Measurements from ENCODE around the gene NALCN. TPM values are rescaled to one million over a fixed set of nuclear protein-coding genes. Genes with fewer than 3 reads are reported as not detected.

Gene NALCN
- total RNA-seq (1 to 10 TPM in 1 of 2 donors, under 1 TPM in 1; 0.81 to 1.9 TPM), polyA plus RNA-seq (ENCODE audit: insufficient read length in 6 of 6) (under 1 TPM; 0.26 to 0.96 (median 0.70) TPM)
- long read RNA-seq, donor 1: 0 reads
- long read RNA-seq, donor 2: 0 reads
- long read RNA-seq, donor 3: 0 reads
- long read RNA-seq, donor 4: 0 reads
- long read RNA-seq, donor 5: 0 reads
- long read RNA-seq, donor 6: 0 reads
- long read RNA-seq, donor 7: 0 reads
- long read RNA-seq, donor 8: 0 reads
- long read RNA-seq, donor 9: 0 reads
- long read RNA-seq, donor 10: 0 reads
- long read RNA-seq, donor 11: 0 reads
- long read RNA-seq, donor 12: 0 reads

DNA sequence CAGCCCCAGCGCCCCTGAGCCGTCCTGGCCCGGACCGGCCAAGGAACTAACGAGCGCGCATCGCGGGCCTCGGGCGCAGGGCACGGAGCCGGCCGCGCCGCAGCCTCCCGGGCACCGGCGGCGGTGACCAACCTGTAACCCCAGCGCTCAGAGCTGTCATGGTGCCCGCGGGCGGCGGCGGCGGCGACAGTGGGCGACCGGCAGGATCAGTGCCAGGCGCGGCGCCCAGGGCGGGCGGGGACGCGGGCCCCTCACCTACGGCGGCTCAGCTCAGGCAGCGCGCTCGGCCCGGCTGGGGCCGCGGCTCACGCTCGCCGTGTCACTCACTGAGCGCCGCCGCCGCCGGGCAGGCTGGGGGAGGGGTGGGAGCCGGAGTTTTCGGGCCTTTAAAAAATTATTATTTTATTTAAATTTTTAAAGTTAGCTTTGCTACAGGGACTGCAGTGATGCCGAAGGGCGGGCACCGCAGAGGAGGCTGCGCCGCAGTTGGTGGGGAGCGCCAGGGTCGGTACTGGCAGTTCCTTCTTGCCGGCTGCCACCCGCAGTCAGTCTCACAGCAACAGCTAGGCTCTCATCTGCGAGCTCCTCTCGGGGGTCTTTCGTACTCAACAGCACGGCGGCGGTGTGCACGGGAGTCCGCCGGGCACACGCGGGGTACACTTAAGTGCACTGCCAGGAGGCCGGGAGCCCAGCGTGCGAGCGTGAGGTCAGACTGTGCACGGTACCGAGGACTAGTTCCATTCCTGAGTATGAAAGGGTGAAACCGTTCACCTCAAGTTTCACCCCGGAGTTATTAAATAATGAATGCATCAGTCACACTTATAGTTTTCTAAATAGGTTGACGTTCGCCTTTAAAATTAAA lies at the start of gene NALCN:
NALCN (minus strand) TSS at position 328 of the 862 bp plus-strand sequence. CDS start 17,382 bp downstream, outside the sequence.
- peak; percentile 90 for ATAC-seq
- Histone ChIP-seq H3K4me3 (peak within 1 kb of the TSS; percentile 30 to 33), H3K4me1 (peaks cover 0 to 6% of the 10 kb centered on the region in 2 donors), H3K27ac (no peak within 1 kb of the TSS), H3K36me3 (no peaks in the 10 kb centered on the region), H3K9me3 (no peaks in the 10 kb centered on the region), H3K27me3 (peaks cover 21 to 53% of the 10 kb centered on the region in 2 donors)
- TF ChIP-seq, protein P1, sequence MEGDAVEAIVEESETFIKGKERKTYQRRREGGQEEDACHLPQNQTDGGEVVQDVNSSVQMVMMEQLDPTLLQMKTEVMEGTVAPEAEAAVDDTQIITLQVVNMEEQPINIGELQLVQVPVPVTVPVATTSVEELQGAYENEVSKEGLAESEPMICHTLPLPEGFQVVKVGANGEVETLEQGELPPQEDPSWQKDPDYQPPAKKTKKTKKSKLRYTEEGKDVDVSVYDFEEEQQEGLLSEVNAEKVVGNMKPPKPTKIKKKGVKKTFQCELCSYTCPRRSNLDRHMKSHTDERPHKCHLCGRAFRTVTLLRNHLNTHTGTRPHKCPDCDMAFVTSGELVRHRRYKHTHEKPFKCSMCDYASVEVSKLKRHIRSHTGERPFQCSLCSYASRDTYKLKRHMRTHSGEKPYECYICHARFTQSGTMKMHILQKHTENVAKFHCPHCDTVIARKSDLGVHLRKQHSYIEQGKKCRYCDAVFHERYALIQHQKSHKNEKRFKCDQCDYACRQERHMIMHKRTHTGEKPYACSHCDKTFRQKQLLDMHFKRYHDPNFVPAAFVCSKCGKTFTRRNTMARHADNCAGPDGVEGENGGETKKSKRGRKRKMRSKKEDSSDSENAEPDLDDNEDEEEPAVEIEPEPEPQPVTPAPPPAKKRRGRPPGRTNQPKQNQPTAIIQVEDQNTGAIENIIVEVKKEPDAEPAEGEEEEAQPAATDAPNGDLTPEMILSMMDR (IDR thresholded peaks at IDR 0.05): no peak
- intact Hi-C loops (cut with DNase I): no loop called here
- peak in 2 of 4 donors; percentile 10 to 79 for DNase-seq

DNA sequence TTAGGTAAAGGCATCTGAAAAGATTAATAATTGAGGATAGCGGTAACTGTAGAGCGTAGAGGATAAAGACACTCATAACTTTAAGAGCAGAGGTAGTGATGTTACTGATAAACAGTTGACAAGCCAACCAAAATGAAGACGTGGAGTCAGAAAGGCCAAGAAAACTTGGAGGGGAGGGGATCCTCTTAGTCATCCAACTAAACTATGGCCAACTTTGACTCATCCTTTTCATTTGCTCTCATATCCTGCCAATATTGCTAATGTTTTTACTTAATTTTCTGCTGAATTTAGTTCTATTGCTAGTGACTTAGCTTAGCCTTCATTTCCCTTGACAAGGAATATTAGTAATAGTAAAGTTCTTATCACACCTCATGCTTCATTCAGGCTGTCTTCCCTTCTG lies 49.6 kb upstream of the NALCN start:
- Histone ChIP-seq H3K36me3 (no peaks in the 10 kb centered on the region), H3K27me3 (no peaks in the 10 kb centered on the region), H3K4me3 (no peak overlapping the region), H3K9me3 (no peaks in the 10 kb centered on the region), H3K27ac (no peak overlapping the region), H3K4me1 (no peaks in the 10 kb centered on the region)
- ATAC-seq: no peak
- no peak for DNase-seq
- TF ChIP-seq, protein P1 (IDR thresholded peaks at IDR 0.05): no peak
- intact Hi-C loops (cut with DNase I): no loop called here

DNA sequence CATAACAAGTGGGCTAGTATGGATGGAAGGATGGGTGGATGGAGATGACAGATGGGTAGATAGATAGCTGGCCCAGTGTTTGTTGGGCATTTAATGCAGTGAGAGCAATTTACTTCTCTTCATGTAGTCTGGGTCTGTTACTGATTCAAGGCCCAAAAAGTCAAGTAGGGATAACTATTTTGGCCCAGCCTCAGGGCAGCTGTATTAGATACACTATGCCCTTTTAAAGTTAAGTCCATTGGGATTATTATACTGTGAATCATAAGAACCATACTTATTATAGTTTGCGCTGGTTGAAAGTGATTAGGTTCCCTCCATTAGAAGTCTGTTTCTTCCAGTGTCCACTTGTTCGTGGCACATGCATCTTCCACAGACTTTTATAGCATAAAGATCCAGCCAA lies 40.9 kb upstream of the NALCN start:
- ATAC-seq (no peak), DNase-seq (no peak)
- H3K4me1 ChIP-seq: no peaks in the 10 kb centered on the region
- H3K36me3 ChIP-seq: no peaks in the 10 kb centered on the region
- H3K27me3 ChIP-seq: peaks cover 0 to 26% of the 10 kb centered on the region in 2 donors
- no peak overlapping the region for H3K4me3 ChIP-seq
- no peak overlapping the region for H3K27ac ChIP-seq
- intact Hi-C loops (cut with DNase I): no loop called here
- no peaks in the 10 kb centered on the region for H3K9me3 ChIP-seq
- TF ChIP-seq, protein P1 (IDR thresholded peaks at IDR 0.05): no peak

DNA sequence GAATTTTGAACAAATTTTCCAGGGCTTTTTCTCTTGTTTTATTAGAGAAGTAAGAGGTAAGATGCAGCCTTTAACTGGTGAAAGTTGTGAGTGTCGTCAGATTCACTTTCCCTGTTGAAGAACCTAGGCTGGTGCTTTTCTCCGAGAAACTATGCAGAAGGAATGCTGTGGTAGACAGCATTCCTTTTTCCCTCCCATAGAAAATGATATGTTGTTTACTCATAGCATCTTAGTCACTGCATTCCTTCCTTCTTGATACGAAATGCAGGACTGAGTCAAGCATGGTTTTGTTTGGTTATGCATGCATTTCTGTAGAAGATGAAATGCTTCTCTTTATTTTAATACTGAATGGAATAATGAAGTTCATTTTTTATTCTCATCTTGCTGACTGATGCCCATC lies 39.6 kb upstream of the NALCN start:
- DNase-seq: no peak
- intact Hi-C loops (cut with DNase I): no loop called here
- ATAC-seq: peak; percentile 55
- Histone ChIP-seq H3K4me1 (no peaks in the 10 kb centered on the region), H3K27me3 (peaks cover 0 to 26% of the 10 kb centered on the region in 2 donors), H3K9me3 (no peaks in the 10 kb centered on the region), H3K4me3 (no peak overlapping the region), H3K27ac (peak overlapping the region; percentile 33 to 46), H3K36me3 (no peaks in the 10 kb centered on the region)
- TF ChIP-seq, protein P1 (IDR thresholded peaks at IDR 0.05): no peak

DNA sequence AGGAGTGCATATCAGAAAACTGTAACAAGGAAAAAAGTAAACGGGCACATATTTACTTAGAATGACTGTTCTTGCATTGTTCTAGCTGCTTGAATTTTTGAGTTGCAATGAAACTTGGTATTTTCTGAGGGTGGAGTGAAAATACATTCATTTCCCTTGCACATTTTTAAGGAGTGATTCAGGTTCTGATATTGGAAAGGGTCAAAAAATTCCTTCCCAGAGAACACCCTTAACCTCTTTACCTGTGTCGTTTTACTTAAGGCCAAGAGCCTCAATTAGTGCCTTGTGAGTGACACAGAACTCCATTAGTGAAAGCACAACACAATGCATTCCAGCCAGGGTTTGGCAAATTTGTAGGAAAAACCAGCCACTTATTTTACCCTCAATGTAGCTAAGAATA lies 38.5 kb upstream of the NALCN start:
- Histone ChIP-seq H3K27ac (no peak overlapping the region), H3K4me1 (no peaks in the 10 kb centered on the region), H3K27me3 (peaks cover 0 to 26% of the 10 kb centered on the region in 2 donors), H3K9me3 (no peaks in the 10 kb centered on the region), H3K4me3 (no peak overlapping the region), H3K36me3 (no peaks in the 10 kb centered on the region)
- no peak for DNase-seq
- peak; percentile 3 for ATAC-seq
- TF ChIP-seq, protein P1 (IDR thresholded peaks at IDR 0.05): no peak
- intact Hi-C loops (cut with DNase I): no loop called here

Data from left lung (tissue), 14 donors.